Pancreas (tissue), 10 donors: Measurements from ENCODE around the gene NTN1. TPM values are rescaled to one million over a fixed set of nuclear protein-coding genes. Genes with fewer than 3 reads are reported as not detected.

ENCODE experiments used
- ATAC-seq, 4 donors: fragments of 200-7000 bp; cut with Tn5 transposase; one replicate each; pipeline versions ENCODE4 v1.8.0 to v1.9.1; 2020; ENCODE audit warnings: mild to moderate bottlenecking in 4 of 4, moderate library complexity in 4 of 4
- DNase-seq, 6 donors: peaks; one replicate each; pipeline ENCODE4 v3.0.0-alpha.2; 2020
- FAIRE-seq: peaks from 2 replicates; lab custom pipeline; 2012; peaks lifted over from hg19 to GRCh38; lab: Jason Lieb, UNC
- H3K27ac ChIP-seq, 4 donors: fragments of 200-600 bp; sonication (generic); 1 replicate in 3 of 4; 2 replicates in 1 of 4; pipeline versions ENCODE4 v1.5.0 to v1.8.0; 2020
- H3K27me3 ChIP-seq, 4 donors: fragments of 200-600 bp; one replicate each; pipeline ENCODE4 v1.8.0; 2021
- H3K36me3 ChIP-seq, 3 donors: fragments of 200-600 bp; sonication (generic) in 1 of 3; one replicate each; pipeline versions ENCODE4 v1.5.0 to v1.8.0; 2020 to 2021
- H3K4me1 ChIP-seq, 3 donors: fragments of 200-600 bp; one replicate each; pipeline ENCODE4 v1.8.0; 2021
- H3K4me3 ChIP-seq, 4 donors: fragments of 200-600 bp; sonication (generic) in 2 of 4; one replicate each; pipeline versions ENCODE4 v1.5.0 to v1.8.0; 2020 to 2021
- H3K9me3 ChIP-seq, 4 donors: fragments of 200-600 bp; one replicate each; pipeline ENCODE4 v1.8.0; 2021
- CTCF ChIP-seq, 4 donors: fragments of 200-600 bp; sonication (generic) in 3 of 4; IDR thresholded peaks; one replicate each; pipeline versions ENCODE4 v1.5.0 to v1.8.0; 2021; ENCODE audit warnings: antibody characterized with exemption in 4 of 4
- WGBS, 2 donors: extraction: QIAGEN DNeasy Blood & Tissue Kit; methylation state at CpG; one replicate each; pipeline ENCODE4 v1.1.7; 2013; 5-methylcytosine and 5-hydroxymethylcytosine counted together
- intact Hi-C, 3 donors: fragments of 100-400 bp; cut with DNase I; formaldehyde crosslinking; loops; one replicate each; pipeline versions ENCODE4 v1.11.1 to v1.14.2; 2022
- polyA plus RNA-seq, 2 donors: library from polyadenylated mRNA; stranded (reverse); fragments of 200-250 nt; gene quantifications; one replicate each; pipeline ENCODE4 v1.2.3, GENCODE V29; 2013
- total RNA-seq, 6 donors: library from RNA; stranded (reverse); fragmentation: NEBNext Ultra II Directional in 4 of 6; extraction: Animal tissue kit (Norgen Biotek cat#: 25700) in 4 of 6; gene quantifications; one replicate each; pipeline versions ENCODE4 v1.2.1 to v1.2.4, GENCODE V29; 2021 to 2023
- donor health status: healthy with polysubstance abuse.
- donor health status: DM: no; HTN: no; CAD: no; lungs with moderate emphysema.
- donor health status: DM: no; HTN: no; CAD: no.
- donor health status: control.
- donor health status: control.
- donor health status: Bipolar disorder and iron deficiency.
- donor health status: DM: yes; HTN: yes; CAD: no.
- donor health status: DM: no; HTN: no; CAD: no.
- donor health status: DM: no; HTN: no; CAD: no.
- donor health status: DM: yes; HTN: yes; CAD: no.

Gene NTN1
- total and polyA plus RNA-seq, 8 donors: 1.8 to 4.3 (median 2.5) TPM

GRCh38 chr17:9124554-9124935 lies 103.2 kb downstream of the NTN1 start:
- H3K27me3 ChIP-seq: no peaks in the 10 kb centered on the region
- intact Hi-C loops: no loop called here
- 82 to 87% methylated on average over 10 of the region's 10 CpGs for WGBS, 2 donors
- no peaks in the 10 kb centered on the region for H3K4me1 ChIP-seq
- H3K36me3 ChIP-seq: no peaks in the 10 kb centered on the region
- no peak for DNase-seq
- no peak for FAIRE-seq
- ATAC-seq: no peak
- no peak overlapping the region for H3K27ac ChIP-seq
- H3K4me3 ChIP-seq: no peak overlapping the region
- H3K9me3 ChIP-seq: no peaks in the 10 kb centered on the region
- no peak for TF ChIP-seq CTCF (IDR thresholded peaks at IDR 0.05)

- no peaks in the 10 kb centered on the region for H3K9me3 ChIP-seq
- no peaks in the 10 kb centered on the region for H3K4me1 ChIP-seq
- ATAC-seq (no peak), FAIRE-seq (no peak), DNase-seq (no peak)
- no peak for TF ChIP-seq CTCF (IDR thresholded peaks at IDR 0.05)
- intact Hi-C loops: no loop called here
- no peaks in the 10 kb centered on the region for H3K36me3 ChIP-seq
- H3K27ac ChIP-seq: no peak overlapping the region
- 82 to 89% methylated on average over 8 of the region's 8 CpGs for WGBS, 2 donors
- no peak overlapping the region for H3K4me3 ChIP-seq
- no peaks in the 10 kb centered on the region for H3K27me3 ChIP-seq
Measured at GRCh38 chr17:9125722-9126121, 104.4 kb downstream of the NTN1 start.

- no peak for ATAC-seq
- Histone ChIP-seq H3K27ac (no peak overlapping the region), H3K4me1 (no peaks in the 10 kb centered on the region), H3K36me3 (no peaks in the 10 kb centered on the region), H3K9me3 (no peaks in the 10 kb centered on the region), H3K4me3 (no peak overlapping the region), H3K27me3 (no peaks in the 10 kb centered on the region)
- no peak for DNase-seq
- no peak for TF ChIP-seq CTCF (IDR thresholded peaks at IDR 0.05)
- 84 to 94% methylated on average over 7 of the region's 7 CpGs for WGBS, 2 donors
- no peak for FAIRE-seq
- intact Hi-C loops: no loop called here
Measured at GRCh38 chr17:9127340-9127739, 106.0 kb downstream of the NTN1 start.

- 90 to 95% methylated on average over 5 of the region's 5 CpGs for WGBS, 2 donors
- H3K36me3 ChIP-seq: no peaks in the 10 kb centered on the region
- no peak for ATAC-seq
- H3K9me3 ChIP-seq: no peaks in the 10 kb centered on the region
- no peaks in the 10 kb centered on the region for H3K27me3 ChIP-seq
- H3K4me1 ChIP-seq: no peaks in the 10 kb centered on the region
- intact Hi-C loops: no loop called here
- no peak for TF ChIP-seq CTCF (IDR thresholded peaks at IDR 0.05)
- no peak for FAIRE-seq
- no peak for DNase-seq
- no peak overlapping the region for H3K27ac ChIP-seq
- no peak overlapping the region for H3K4me3 ChIP-seq
Measured at GRCh38 chr17:9131371-9131770, 110.1 kb downstream of the NTN1 start.

GRCh38 chr17:9132291-9132690 lies 111.0 kb downstream of the NTN1 start:
- H3K4me1 ChIP-seq: no peaks in the 10 kb centered on the region
- H3K4me3 ChIP-seq: no peak overlapping the region
- H3K27ac ChIP-seq: no peak overlapping the region
- intact Hi-C loops: no loop called here
- no peak for FAIRE-seq
- no peak for TF ChIP-seq CTCF (IDR thresholded peaks at IDR 0.05)
- DNase-seq: no peak
- no peaks in the 10 kb centered on the region for H3K9me3 ChIP-seq
- H3K27me3 ChIP-seq: no peaks in the 10 kb centered on the region
- no peak for ATAC-seq
- 81 to 88% methylated on average over 9 of the region's 9 CpGs for WGBS, 2 donors
- no peaks in the 10 kb centered on the region for H3K36me3 ChIP-seq
